Endodermal cell (in vitro differentiated cells): ENCODE results near the gene NHERF1. TPM values are rescaled to one million over a fixed set of nuclear protein-coding genes. Genes with fewer than 3 reads are reported as not detected.

Source experiments
- DNase-seq: peaks from one replicate; pipeline ENCODE4 v3.0.0-alpha.2; 2017
- H3K27ac ChIP-seq: 2 replicates; pipeline ENCODE4 v1.5.1; 2013; ENCODE audit warnings: mild to moderate bottlenecking, low read depth, low read length, moderate library complexity
- H3K27me3 ChIP-seq: 2 replicates; pipeline ENCODE4 v1.6.1; 2013; ENCODE audit warnings: mild to moderate bottlenecking, low read length, moderate library complexity; ENCODE audit not compliant: insufficient read depth, control insufficient read depth, poor library complexity, severe bottlenecking
- H3K36me3 ChIP-seq: 2 replicates; pipeline ENCODE4 v1.7.0; 2013; ENCODE audit warnings: mild to moderate bottlenecking, low read length, moderate library complexity; ENCODE audit not compliant: control insufficient read depth, insufficient read depth
- H3K4me1 ChIP-seq: one replicate; pipeline ENCODE4 v1.7.0; 2013; ENCODE audit warnings: low read length; ENCODE audit not compliant: control insufficient read depth, insufficient read depth
- H3K4me3 ChIP-seq: 2 replicates; pipeline ENCODE4 v1.5.1; 2013; ENCODE audit warnings: mild to moderate bottlenecking, low read length, moderate library complexity
- H3K9ac ChIP-seq: 2 replicates; pipeline ENCODE4 v1.6.1; 2013; ENCODE audit warnings: mild to moderate bottlenecking, low read length, moderate library complexity; ENCODE audit not compliant: poor library complexity, severe bottlenecking; ENCODE audit errors: extremely low read depth
- H3K9me3 ChIP-seq: 2 replicates; pipeline ENCODE4 v1.6.1; 2013; ENCODE audit warnings: mild to moderate bottlenecking, low read length, moderate library complexity; ENCODE audit not compliant: control insufficient read depth
- H3K27ac Mint-ChIP-seq: 2 replicates; pipeline ENCODE4 v1.8.0; 2020; ENCODE audit warnings: mixed read lengths
- H3K27me3 Mint-ChIP-seq: 2 replicates; pipeline ENCODE4 v1.8.0; 2021; ENCODE audit warnings: mild to moderate bottlenecking, mixed read lengths; ENCODE audit not compliant: insufficient read depth
- H3K36me3 Mint-ChIP-seq: 2 replicates; pipeline ENCODE4 v1.8.0; 2020; ENCODE audit warnings: low read depth, mixed read lengths
- H3K4me1 Mint-ChIP-seq: 2 replicates; pipeline ENCODE4 v1.8.0; 2020; ENCODE audit warnings: mixed read lengths
- H3K4me3 Mint-ChIP-seq: 2 replicates; pipeline ENCODE4 v1.8.0; 2020; ENCODE audit warnings: mild to moderate bottlenecking, moderate library complexity, mixed read lengths
- H3K9me3 Mint-ChIP-seq: 2 replicates; pipeline ENCODE4 v1.8.0; 2020; ENCODE audit warnings: mild to moderate bottlenecking, mixed read lengths
- WGBS, 2 experiments: methylation state at CpG; one replicate each; pipeline versions ENCODE4 v1.1.5 to v1.1.7; 2013; ENCODE audit warnings: missing lambda C conversion rate in 2 of 2, mixed read lengths in 1 of 2; ENCODE audit not compliant: insufficient coverage in 1 of 2, insufficient read length in 1 of 2; 5-methylcytosine and 5-hydroxymethylcytosine counted together
- total RNA-seq, 2 donors: library from RNA; stranded (reverse); fragmentation: NEBNext Ultra II Directional in 1 of 2; extraction: Animal tissue kit (Norgen Biotek cat#: 25700) in 1 of 2; gene quantifications; 2 replicates in 1 of 2; 3 replicates in 1 of 2; pipeline ENCODE4 v1.2.1, GENCODE V29; 2021
- TF ChIP-seq, protein P1 (sequence below): fragments of 200-600 bp; sonication (generic); conservative IDR thresholded peaks from 2 replicates; pipeline ENCODE4 v1.5.0; 2021; ENCODE audit warnings: antibody characterized with exemption, mild to moderate bottlenecking

The NHERF1 gene
- total RNA-seq, 2 donors from 2014 or later = 116 to 138 TPM

DNA sequence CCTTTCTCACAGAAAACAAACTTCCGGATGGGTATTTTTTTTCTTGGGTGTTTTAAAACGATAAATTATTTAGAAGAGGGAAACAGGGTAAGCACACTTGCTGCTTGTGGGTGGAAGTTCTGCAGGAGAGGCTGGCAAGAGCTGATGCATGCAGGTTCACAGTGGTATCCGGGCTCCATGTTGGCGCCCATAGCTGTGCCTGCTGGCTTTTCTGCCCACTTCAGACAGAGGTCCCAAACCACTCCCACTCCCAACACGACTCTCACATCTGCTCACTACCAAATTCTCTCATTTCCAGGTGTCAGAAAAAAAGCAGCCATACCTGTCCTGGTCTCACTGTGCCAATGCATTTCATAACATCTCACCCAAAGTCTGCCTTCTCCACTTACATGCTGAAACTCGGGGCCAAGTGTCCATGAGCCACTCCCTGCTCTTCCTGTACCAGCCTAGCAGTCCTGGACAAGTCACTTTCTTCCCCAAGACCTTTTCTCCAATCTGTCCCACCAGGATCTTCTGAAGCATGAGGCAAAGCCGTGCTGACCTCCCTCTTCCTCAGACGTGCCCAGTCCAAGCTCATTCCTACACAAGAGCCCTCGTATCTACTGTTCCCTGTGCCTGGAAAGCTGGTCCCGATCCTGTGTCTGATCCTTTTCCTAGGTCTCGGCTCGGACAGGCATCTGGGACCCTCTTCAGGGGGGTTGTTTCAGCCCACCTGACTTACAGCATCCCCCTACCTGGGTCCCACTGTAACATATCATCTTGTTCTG is 37.2 kb upstream of the NHERF1 start:
- H3K4me3 Mint-ChIP-seq = no peak overlapping the region
- Histone ChIP-seq H3K27me3 (no peaks in the 10 kb centered on the region), H3K4me1 (no peaks in the 10 kb centered on the region), H3K36me3 (no peaks in the 10 kb centered on the region), H3K4me3 (no peak overlapping the region), H3K9ac (no peak overlapping the region), H3K27ac (no peak overlapping the region), H3K9me3 (no peaks in the 10 kb centered on the region)
- TF ChIP-seq, protein P1, sequence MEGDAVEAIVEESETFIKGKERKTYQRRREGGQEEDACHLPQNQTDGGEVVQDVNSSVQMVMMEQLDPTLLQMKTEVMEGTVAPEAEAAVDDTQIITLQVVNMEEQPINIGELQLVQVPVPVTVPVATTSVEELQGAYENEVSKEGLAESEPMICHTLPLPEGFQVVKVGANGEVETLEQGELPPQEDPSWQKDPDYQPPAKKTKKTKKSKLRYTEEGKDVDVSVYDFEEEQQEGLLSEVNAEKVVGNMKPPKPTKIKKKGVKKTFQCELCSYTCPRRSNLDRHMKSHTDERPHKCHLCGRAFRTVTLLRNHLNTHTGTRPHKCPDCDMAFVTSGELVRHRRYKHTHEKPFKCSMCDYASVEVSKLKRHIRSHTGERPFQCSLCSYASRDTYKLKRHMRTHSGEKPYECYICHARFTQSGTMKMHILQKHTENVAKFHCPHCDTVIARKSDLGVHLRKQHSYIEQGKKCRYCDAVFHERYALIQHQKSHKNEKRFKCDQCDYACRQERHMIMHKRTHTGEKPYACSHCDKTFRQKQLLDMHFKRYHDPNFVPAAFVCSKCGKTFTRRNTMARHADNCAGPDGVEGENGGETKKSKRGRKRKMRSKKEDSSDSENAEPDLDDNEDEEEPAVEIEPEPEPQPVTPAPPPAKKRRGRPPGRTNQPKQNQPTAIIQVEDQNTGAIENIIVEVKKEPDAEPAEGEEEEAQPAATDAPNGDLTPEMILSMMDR = no peak
- 73 to 81% methylated on average over 5 to 12 of the region's 12 CpGs for WGBS, 2 experiments
- H3K36me3 Mint-ChIP-seq = no peaks in the 10 kb centered on the region
- peaks cover 5% of the 10 kb centered on the region for H3K27me3 Mint-ChIP-seq
- H3K4me1 Mint-ChIP-seq = no peaks in the 10 kb centered on the region
- H3K27ac Mint-ChIP-seq = no peak overlapping the region
- DNase-seq = no peak
- H3K9me3 Mint-ChIP-seq = no peaks in the 10 kb centered on the region

DNA sequence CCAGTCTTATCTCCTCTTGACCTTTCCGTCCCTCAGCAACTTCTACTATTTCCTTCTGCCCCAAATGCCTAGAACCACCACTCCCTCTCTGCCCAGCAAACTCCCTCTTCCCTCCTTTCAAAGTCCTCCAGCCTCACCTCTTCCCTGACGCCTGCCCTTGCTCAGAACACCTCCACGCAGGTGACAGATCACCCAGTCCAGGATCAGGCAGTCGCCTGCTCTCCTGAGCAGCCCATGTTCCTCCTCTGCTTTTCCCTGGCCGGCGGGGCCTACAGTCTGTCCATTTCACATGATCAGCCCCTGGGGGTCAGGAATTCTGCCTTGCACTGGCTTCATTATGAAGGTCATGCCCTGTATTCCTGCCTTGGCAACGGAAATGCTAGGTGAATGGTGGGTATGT is 36.1 kb upstream of the NHERF1 start:
- H3K27me3 Mint-ChIP-seq = peaks cover 5% of the 10 kb centered on the region
- no peaks in the 10 kb centered on the region for H3K27me3 ChIP-seq
- TF ChIP-seq, protein P1 = no peak
- H3K27ac ChIP-seq = no peak overlapping the region
- no peaks in the 10 kb centered on the region for H3K9me3 ChIP-seq
- H3K27ac Mint-ChIP-seq = no peak overlapping the region
- no peaks in the 10 kb centered on the region for H3K36me3 ChIP-seq
- no peaks in the 10 kb centered on the region for H3K36me3 Mint-ChIP-seq
- 83 to 85% methylated on average over 6 to 7 of the region's 7 CpGs for WGBS, 2 experiments
- no peaks in the 10 kb centered on the region for H3K4me1 Mint-ChIP-seq
- no peaks in the 10 kb centered on the region for H3K9me3 Mint-ChIP-seq
- no peaks in the 10 kb centered on the region for H3K4me1 ChIP-seq
- no peak for DNase-seq
- no peak overlapping the region for H3K4me3 Mint-ChIP-seq
- H3K9ac ChIP-seq = no peak overlapping the region
- no peak overlapping the region for H3K4me3 ChIP-seq

DNA sequence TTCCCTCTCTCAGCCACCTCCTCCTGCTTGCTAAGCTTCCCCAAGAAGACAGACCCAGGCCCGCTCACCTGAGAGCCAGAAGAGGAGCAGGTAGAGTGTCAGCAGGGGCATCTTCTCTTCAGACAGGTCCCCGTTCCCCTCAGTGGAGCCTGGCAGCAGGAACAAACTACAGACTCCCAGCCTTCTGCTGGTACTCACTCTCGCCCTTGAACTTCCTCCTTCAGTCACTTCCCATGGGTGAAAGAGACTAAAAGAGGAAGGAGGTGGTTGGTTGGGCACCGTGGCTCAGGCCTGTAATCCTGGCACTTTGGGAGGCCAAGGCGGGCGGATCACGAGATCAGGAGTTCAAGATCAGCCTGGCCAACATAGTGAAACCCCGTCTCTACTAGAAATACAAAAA is 35.7 kb upstream of the NHERF1 start, which contains the start of gene CD300LF:
Gene CD300LF, minus strand, starts transcription at position 168 of the 400 bp plus-strand sequence. Its CDS starts 57 bp downstream, at position 111.
- no peak for DNase-seq
- Mint-ChIP-seq H3K27me3 (peaks cover 5% of the 10 kb centered on the region), H3K9me3 (no peaks in the 10 kb centered on the region), H3K36me3 (no peaks in the 10 kb centered on the region), H3K4me3 (no peak within 1 kb of the TSS), H3K4me1 (no peaks in the 10 kb centered on the region), H3K27ac (no peak within 1 kb of the TSS)
- Histone ChIP-seq H3K9ac (no peak within 1 kb of the TSS), H3K27ac (no peak within 1 kb of the TSS), H3K4me1 (no peaks in the 10 kb centered on the region), H3K9me3 (no peaks in the 10 kb centered on the region), H3K27me3 (no peaks in the 10 kb centered on the region), H3K4me3 (no peak within 1 kb of the TSS), H3K36me3 (no peaks in the 10 kb centered on the region)
- TF ChIP-seq, protein P1 = no peak
- WGBS, 2 experiments = 83 to 100% methylated on average over 1 to 8 of the region's 8 CpGs
